Panc1 (cell line): Measurements from ENCODE around the gene ANKRD33B. TPM values are rescaled to one million over a fixed set of nuclear protein-coding genes. Genes with fewer than 3 reads are reported as not detected.

Experiments
- ATAC-seq: fragments of 200-7000 bp; cut with Tn5 transposase; 2 replicates; pipeline ENCODE4 v1.9.1; 2020; ENCODE audit warnings: mild to moderate bottlenecking, moderate library complexity
- BruUV-seq: library from RNA; stranded (reverse); fragments of 400-500 nt; replicated peaks from 2 replicates; lab custom pipeline; 2021; lab: Mats Ljungman, UMichigan
- CTCF ChIA-PET: fragments of 300-600 bp; sonication (Branson Sonifier 250); formaldehyde crosslinking; loops from one replicate; lab custom pipeline; 2022; ENCODE audit warnings: antibody characterized with exemption; lab: Charles Lee
- POLR2A ChIA-PET: fragments of 300-600 bp; sonication (Branson Sonifier 250); formaldehyde crosslinking; loops from one replicate; lab custom pipeline; 2022; ENCODE audit warnings: antibody characterized with exemption; lab: Charles Lee
- DNase-seq: peaks from one replicate; pipeline ENCODE4 v3.0.0-alpha.2; 2010; ENCODE audit warnings: low read depth, low spot score
- H3K27ac ChIP-seq: 2 replicates; pipeline ENCODE4 v1.5.1; 2011; ENCODE audit warnings: mild to moderate bottlenecking, low read length, inconsistent platforms
- H3K27me3 ChIP-seq: fragments of 200-500 bp; sonication (Bioruptor generic); 2 replicates; pipeline ENCODE4 v1.6.0; 2014; ENCODE audit warnings: low read length, inconsistent platforms; ENCODE audit not compliant: control insufficient read depth, insufficient read depth
- H3K36me3 ChIP-seq: fragments of 200-500 bp; sonication (Bioruptor generic); 2 replicates; pipeline ENCODE4 v1.5.1; 2014; ENCODE audit warnings: inconsistent platforms, mild to moderate bottlenecking, low read length, moderate library complexity; ENCODE audit not compliant: control insufficient read depth, insufficient read depth
- H3K4me1 ChIP-seq: 2 replicates; pipeline ENCODE4 v1.5.1; 2011; ENCODE audit warnings: inconsistent platforms, mild to moderate bottlenecking, low read length, moderate library complexity; ENCODE audit not compliant: control insufficient read depth, insufficient read depth
- H3K4me3 ChIP-seq, 2 experiments: 2 replicates each; pipeline ENCODE4 v1.5.1; 2011 to 2012; ENCODE audit warnings: low read depth in 2 of 2, low read length in 2 of 2, mild to moderate bottlenecking in 2 of 2, inconsistent platforms in 1 of 2, moderate library complexity in 1 of 2
- H3K9me3 ChIP-seq: fragments of 200-500 bp; sonication (Bioruptor generic); 2 replicates; pipeline ENCODE4 v1.5.1; 2014; ENCODE audit warnings: low read depth, mild to moderate bottlenecking, inconsistent platforms, low read length, moderate library complexity; ENCODE audit not compliant: control insufficient read depth, insufficient read depth
- POLR2AphosphoS5 ChIP-seq: IDR thresholded peaks from 2 replicates; pipeline ENCODE4 v1.6.1; 2012; ENCODE audit warnings: mild to moderate bottlenecking, low read depth, low read length, moderate library complexity
- SIN3A ChIP-seq: IDR thresholded peaks from 2 replicates; pipeline ENCODE4 v1.6.1; 2012; ENCODE audit warnings: low read depth, mild to moderate bottlenecking, low read length, moderate library complexity, borderline replicate concordance; ENCODE audit not compliant: insufficient read depth
- TCF7L2 ChIP-seq: IDR thresholded peaks from 2 replicates; pipeline ENCODE4 v1.6.1; 2011; ENCODE audit warnings: mild to moderate bottlenecking, low read depth, low read length, inconsistent platforms
- in situ Hi-C: cut with HindIII; loops from 2 replicates; pipeline ENCODE4 v1.10.0; 2016; ENCODE audit warnings: low sequenced_read_pairs, low pct_unique_long_range_greater_than_20kb
- intact Hi-C: fragments of 100-400 bp; cut with micrococcal nuclease; formaldehyde crosslinking; loops from one replicate; pipeline ENCODE4 v1.10.0; 2022; ENCODE audit not compliant: unreplicated experiment
- total RNA-seq: library from RNA; stranded (reverse); gene quantifications from one replicate; pipeline ENCODE4 v1.2.1, GENCODE V29; 2021; ENCODE audit not compliant: unreplicated experiment
- TF ChIP-seq, protein P1 (sequence below), 2 experiments: IDR thresholded peaks; 2 replicates each; pipeline ENCODE4 v1.6.1; 2011 to 2012; ENCODE audit warnings: low read depth in 2 of 2, control low read depth in 1 of 2, low read length in 1 of 2, mild to moderate bottlenecking in 1 of 2, moderate library complexity in 1 of 2; ENCODE audit not compliant: insufficient read depth in 1 of 2
- TF ChIP-seq, protein P2 (sequence below): fragments of 450-650 bp; IDR thresholded peaks from 2 replicates; pipeline ENCODE4 v1.5.1; 2017; ENCODE audit warnings: mild to moderate bottlenecking

The ANKRD33B gene
- total RNA-seq, 1 experiment from 2014 or later, result 19.1 TPM

DNA sequence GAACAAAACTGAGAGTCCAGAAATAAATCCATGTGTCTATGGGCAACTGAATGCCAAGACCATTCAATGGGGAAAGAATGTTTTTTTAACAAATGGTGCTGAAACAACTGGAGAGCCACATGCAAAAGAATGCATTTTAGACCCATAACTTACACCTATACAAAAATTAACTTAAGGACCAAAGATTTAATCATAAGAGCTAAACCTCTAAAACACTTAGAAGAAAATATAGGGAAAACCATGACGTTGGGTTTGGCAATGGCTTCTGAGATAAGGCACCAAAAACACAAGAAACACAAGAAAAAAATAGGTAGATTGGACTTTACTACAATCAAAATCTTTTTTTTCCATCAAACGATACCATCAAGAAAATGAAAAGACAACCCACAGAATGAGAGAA, 48.4 kb upstream of the ANKRD33B start:
- H3K27ac ChIP-seq, result no peak overlapping the region
- CTCF ChIA-PET, result no interaction called here

DNA sequence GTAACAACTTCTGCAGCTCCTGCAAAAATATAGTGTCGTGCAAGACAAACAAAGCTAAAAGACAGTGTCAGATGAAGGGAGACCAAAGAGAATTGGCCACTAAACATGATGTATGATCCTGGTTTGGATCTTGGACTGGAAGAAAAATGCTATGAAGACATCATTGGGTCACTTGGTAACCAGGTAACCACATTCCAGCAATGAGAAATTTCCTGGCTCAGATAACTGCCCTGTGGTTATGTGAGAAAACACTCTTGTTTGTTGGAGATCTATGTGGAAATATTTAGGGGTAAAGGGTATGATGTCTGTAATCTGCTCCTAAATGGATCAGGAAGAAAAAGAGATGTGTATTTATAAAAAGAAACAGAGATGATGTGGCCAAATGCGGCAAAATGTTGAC, 45.5 kb upstream of the ANKRD33B start:
- TF ChIP-seq SIN3A (no peak), TCF7L2 (no peak), POLR2AphosphoS5 (no peak)
- TF ChIP-seq, protein P1, sequence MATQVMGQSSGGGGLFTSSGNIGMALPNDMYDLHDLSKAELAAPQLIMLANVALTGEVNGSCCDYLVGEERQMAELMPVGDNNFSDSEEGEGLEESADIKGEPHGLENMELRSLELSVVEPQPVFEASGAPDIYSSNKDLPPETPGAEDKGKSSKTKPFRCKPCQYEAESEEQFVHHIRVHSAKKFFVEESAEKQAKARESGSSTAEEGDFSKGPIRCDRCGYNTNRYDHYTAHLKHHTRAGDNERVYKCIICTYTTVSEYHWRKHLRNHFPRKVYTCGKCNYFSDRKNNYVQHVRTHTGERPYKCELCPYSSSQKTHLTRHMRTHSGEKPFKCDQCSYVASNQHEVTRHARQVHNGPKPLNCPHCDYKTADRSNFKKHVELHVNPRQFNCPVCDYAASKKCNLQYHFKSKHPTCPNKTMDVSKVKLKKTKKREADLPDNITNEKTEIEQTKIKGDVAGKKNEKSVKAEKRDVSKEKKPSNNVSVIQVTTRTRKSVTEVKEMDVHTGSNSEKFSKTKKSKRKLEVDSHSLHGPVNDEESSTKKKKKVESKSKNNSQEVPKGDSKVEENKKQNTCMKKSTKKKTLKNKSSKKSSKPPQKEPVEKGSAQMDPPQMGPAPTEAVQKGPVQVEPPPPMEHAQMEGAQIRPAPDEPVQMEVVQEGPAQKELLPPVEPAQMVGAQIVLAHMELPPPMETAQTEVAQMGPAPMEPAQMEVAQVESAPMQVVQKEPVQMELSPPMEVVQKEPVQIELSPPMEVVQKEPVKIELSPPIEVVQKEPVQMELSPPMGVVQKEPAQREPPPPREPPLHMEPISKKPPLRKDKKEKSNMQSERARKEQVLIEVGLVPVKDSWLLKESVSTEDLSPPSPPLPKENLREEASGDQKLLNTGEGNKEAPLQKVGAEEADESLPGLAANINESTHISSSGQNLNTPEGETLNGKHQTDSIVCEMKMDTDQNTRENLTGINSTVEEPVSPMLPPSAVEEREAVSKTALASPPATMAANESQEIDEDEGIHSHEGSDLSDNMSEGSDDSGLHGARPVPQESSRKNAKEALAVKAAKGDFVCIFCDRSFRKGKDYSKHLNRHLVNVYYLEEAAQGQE (IDR thresholded peaks at IDR 0.05; ENCODE audit: insufficient read depth in 1 of 2, low read depth in 2 of 2, low read length in 1 of 2), result no peak
- TF ChIP-seq, protein P2, sequence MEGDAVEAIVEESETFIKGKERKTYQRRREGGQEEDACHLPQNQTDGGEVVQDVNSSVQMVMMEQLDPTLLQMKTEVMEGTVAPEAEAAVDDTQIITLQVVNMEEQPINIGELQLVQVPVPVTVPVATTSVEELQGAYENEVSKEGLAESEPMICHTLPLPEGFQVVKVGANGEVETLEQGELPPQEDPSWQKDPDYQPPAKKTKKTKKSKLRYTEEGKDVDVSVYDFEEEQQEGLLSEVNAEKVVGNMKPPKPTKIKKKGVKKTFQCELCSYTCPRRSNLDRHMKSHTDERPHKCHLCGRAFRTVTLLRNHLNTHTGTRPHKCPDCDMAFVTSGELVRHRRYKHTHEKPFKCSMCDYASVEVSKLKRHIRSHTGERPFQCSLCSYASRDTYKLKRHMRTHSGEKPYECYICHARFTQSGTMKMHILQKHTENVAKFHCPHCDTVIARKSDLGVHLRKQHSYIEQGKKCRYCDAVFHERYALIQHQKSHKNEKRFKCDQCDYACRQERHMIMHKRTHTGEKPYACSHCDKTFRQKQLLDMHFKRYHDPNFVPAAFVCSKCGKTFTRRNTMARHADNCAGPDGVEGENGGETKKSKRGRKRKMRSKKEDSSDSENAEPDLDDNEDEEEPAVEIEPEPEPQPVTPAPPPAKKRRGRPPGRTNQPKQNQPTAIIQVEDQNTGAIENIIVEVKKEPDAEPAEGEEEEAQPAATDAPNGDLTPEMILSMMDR, result no peak
- POLR2A ChIA-PET, result no interaction called here
- Histone ChIP-seq H3K27ac (no peak overlapping the region; the same call in 1 of the 2 replicates), H3K4me3 (no peak overlapping the region), H3K9me3 (no peaks in the 10 kb centered on the region), H3K36me3 (no peaks in the 10 kb centered on the region), H3K4me1 (peaks cover 12% of the 10 kb centered on the region), H3K27me3 (no peaks in the 10 kb centered on the region)
- DNase-seq, result no peak
- no peak for ATAC-seq
- CTCF ChIA-PET, result interaction anchor here (0.7 kb wide), 1 partner anchor 101 kb away, joined by 3 read pairs; no protein-coding TSS in a partner anchor
- BruUV-seq, result no TSS peak
- intact Hi-C loops, result no loop called here
- in situ Hi-C loops, result no loop called here

More for the DNA sequence above, 48.4 kb upstream of the ANKRD33B start:
- POLR2A ChIA-PET, result no interaction called here
- H3K4me3 ChIP-seq, result no peak overlapping the region
- ATAC-seq (no peak), DNase-seq (no peak)
- intact Hi-C loops, result no loop called here
- H3K27me3 ChIP-seq, result no peaks in the 10 kb centered on the region
- peaks cover 15% of the 10 kb centered on the region for H3K4me1 ChIP-seq
- H3K9me3 ChIP-seq, result no peaks in the 10 kb centered on the region
- no peak for TF ChIP-seq TCF7L2
- TF ChIP-seq, protein P1 (IDR thresholded peaks at IDR 0.05; ENCODE audit: insufficient read depth in 1 of 2, low read depth in 2 of 2, low read length in 1 of 2), result no peak
- TF ChIP-seq, protein P2, result no peak
- no peak for TF ChIP-seq SIN3A
- BruUV-seq, result no TSS peak
- no peaks in the 10 kb centered on the region for H3K36me3 ChIP-seq
- in situ Hi-C loops, result no loop called here
